Parathyroid adenoma (tissue), 2 donors: ENCODE data around the gene IMPDH1.

Experiments used
- H2AFZ ChIP-seq: fragments of 300-600 bp; sonication (generic); one replicate; pipeline ENCODE4 v1.7.0; 2017; ENCODE audit warnings: antibody characterized with exemption, mild to moderate bottlenecking
- H3K27ac ChIP-seq: fragments of 300-600 bp; sonication (generic); one replicate; pipeline ENCODE4 v1.7.0; 2017
- H3K27me3 ChIP-seq: fragments of 300-600 bp; sonication (generic); one replicate; pipeline ENCODE4 v1.7.0; 2017; ENCODE audit warnings: low read length; ENCODE audit not compliant: control insufficient read depth, insufficient read depth
- H3K36me3 ChIP-seq: fragments of 300-600 bp; sonication (generic); one replicate; pipeline ENCODE4 v1.7.0; 2017; ENCODE audit warnings: low read length; ENCODE audit not compliant: control insufficient read depth, insufficient read depth
- H3K4me1 ChIP-seq: fragments of 300-600 bp; sonication (generic); one replicate; pipeline ENCODE4 v1.7.0; 2017; ENCODE audit warnings: control low read depth
- H3K4me2 ChIP-seq: fragments of 300-600 bp; sonication (generic); one replicate; pipeline ENCODE4 v1.7.0; 2017; ENCODE audit warnings: low read length
- H3K4me3 ChIP-seq: fragments of 300-600 bp; sonication (generic); one replicate; pipeline ENCODE4 v1.7.0; 2017; ENCODE audit warnings: low read depth, low read length
- H3K79me2 ChIP-seq: fragments of 300-600 bp; sonication (generic); one replicate; pipeline ENCODE4 v1.7.0; 2017; ENCODE audit warnings: control low read depth
- H3K9ac ChIP-seq: fragments of 300-600 bp; sonication (generic); one replicate; pipeline ENCODE4 v1.7.0; 2017; ENCODE audit warnings: mild to moderate bottlenecking
- H3K9me3 ChIP-seq: fragments of 300-600 bp; sonication (generic); one replicate; pipeline ENCODE4 v1.7.0; 2017; ENCODE audit warnings: low read length; ENCODE audit not compliant: control insufficient read depth
- TF ChIP-seq, protein P1 (sequence below): fragments of 300-600 bp; sonication (generic); IDR thresholded peaks from one replicate; pipeline ENCODE4 v1.7.0; 2017; ENCODE audit warnings: antibody characterized with exemption, mild to moderate bottlenecking
- donor health status: primary hyperparathyroidism.

Gene IMPDH1

DNA sequence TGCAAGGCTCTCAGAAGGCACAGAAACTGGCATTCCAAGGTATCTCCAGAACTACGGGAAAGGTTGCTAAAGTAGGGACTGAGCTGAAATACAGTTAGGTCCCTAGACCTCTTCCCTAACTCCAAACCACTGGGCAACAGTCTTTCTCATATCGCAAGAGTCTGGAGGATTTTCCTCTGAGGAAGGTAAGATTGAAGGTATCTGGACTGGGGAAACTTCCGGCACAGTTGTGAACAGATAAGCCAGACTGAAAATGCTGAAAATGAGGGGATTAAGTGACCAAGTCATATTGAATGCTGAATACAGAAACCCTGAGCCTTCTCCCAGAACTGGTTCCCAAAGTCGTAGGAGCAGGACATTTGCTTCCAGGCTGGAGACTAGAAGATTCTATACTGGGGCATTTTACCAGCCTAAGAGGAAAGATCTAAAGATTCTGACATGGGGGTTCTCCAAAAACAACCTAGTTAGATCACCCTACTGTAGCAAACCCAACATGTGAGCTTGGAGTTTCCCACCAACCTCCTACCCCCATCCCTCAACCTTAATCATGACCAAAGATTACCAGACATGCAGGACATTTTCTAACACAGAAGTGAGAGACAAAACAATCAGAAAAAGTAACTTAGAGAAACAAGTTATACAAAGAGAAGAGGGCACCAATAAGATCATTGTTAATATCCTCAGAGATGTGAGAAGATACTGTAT lies 45.5 kb downstream of the IMPDH1 start:
- H2AFZ ChIP-seq: no peak overlapping the region
- no peaks in the 10 kb centered on the region for H3K79me2 ChIP-seq
- H3K4me3 ChIP-seq: no peak overlapping the region
- H3K9ac ChIP-seq: no peak overlapping the region
- H3K4me1 ChIP-seq: peaks cover 4% of the 10 kb centered on the region
- no peaks in the 10 kb centered on the region for H3K27me3 ChIP-seq
- no peaks in the 10 kb centered on the region for H3K36me3 ChIP-seq
- H3K4me2 ChIP-seq: no peak overlapping the region
- TF ChIP-seq, protein P1, sequence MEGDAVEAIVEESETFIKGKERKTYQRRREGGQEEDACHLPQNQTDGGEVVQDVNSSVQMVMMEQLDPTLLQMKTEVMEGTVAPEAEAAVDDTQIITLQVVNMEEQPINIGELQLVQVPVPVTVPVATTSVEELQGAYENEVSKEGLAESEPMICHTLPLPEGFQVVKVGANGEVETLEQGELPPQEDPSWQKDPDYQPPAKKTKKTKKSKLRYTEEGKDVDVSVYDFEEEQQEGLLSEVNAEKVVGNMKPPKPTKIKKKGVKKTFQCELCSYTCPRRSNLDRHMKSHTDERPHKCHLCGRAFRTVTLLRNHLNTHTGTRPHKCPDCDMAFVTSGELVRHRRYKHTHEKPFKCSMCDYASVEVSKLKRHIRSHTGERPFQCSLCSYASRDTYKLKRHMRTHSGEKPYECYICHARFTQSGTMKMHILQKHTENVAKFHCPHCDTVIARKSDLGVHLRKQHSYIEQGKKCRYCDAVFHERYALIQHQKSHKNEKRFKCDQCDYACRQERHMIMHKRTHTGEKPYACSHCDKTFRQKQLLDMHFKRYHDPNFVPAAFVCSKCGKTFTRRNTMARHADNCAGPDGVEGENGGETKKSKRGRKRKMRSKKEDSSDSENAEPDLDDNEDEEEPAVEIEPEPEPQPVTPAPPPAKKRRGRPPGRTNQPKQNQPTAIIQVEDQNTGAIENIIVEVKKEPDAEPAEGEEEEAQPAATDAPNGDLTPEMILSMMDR: no peak
- H3K9me3 ChIP-seq: no peaks in the 10 kb centered on the region
- no peak overlapping the region for H3K27ac ChIP-seq

DNA sequence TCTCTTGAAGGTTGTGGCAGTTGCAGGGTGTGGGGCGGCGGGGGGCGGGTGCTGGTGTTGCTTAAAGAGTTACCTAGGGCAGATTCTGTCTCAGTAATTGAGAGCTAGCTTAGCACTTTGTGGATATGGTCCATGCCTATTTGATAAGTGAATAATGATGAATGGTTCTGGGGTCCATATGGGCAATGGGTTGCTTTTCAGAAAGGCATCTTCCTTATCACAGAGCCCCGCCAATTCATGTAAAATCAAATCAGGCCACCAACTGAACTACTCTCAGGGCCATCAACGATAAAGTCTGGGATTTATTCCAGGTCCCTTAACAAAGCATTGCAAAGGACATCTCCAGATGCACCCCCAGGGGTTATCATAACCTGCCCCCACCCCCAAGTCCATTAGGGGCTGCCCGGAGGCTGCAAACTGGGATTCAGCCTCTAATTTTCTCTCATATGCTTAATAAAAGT lies 46.5 kb downstream of the IMPDH1 start:
- no peak overlapping the region for H3K27ac ChIP-seq
- peaks cover 4% of the 10 kb centered on the region for H3K4me1 ChIP-seq
- no peak overlapping the region for H3K9ac ChIP-seq
- H3K79me2 ChIP-seq: no peaks in the 10 kb centered on the region
- no peak overlapping the region for H3K4me3 ChIP-seq
- H3K4me2 ChIP-seq: no peak overlapping the region
- TF ChIP-seq, protein P1: no peak
- H3K9me3 ChIP-seq: no peaks in the 10 kb centered on the region
- no peaks in the 10 kb centered on the region for H3K36me3 ChIP-seq
- H3K27me3 ChIP-seq: no peaks in the 10 kb centered on the region
- no peak overlapping the region for H2AFZ ChIP-seq

DNA sequence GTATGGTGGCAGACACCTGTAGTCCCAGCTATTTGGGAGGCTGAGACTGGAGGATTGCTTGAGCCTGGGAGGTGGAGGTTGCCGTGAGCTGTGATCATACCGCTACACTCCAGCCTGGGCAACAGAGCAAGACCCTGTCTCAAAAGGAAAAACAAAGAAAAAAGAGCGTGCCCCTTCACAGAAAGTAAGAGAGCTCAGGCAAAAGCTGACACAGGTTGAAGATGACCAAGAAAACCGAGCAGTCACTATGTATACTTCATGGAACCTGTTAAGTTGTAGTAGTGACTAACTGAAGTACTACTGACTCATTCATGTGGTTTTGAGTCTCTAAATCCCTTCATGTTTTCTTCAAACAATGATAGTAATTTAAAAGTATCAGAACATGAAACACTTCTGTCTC lies 47.1 kb downstream of the IMPDH1 start:
- Histone ChIP-seq H3K4me1 (peaks cover 4% of the 10 kb centered on the region), H3K4me3 (no peak overlapping the region), H3K27ac (no peak overlapping the region), H3K79me2 (no peaks in the 10 kb centered on the region), H3K9me3 (no peaks in the 10 kb centered on the region), H3K9ac (no peak overlapping the region), H2AFZ (no peak overlapping the region), H3K36me3 (no peaks in the 10 kb centered on the region), H3K4me2 (no peak overlapping the region), H3K27me3 (no peaks in the 10 kb centered on the region)
- TF ChIP-seq, protein P1: no peak

DNA sequence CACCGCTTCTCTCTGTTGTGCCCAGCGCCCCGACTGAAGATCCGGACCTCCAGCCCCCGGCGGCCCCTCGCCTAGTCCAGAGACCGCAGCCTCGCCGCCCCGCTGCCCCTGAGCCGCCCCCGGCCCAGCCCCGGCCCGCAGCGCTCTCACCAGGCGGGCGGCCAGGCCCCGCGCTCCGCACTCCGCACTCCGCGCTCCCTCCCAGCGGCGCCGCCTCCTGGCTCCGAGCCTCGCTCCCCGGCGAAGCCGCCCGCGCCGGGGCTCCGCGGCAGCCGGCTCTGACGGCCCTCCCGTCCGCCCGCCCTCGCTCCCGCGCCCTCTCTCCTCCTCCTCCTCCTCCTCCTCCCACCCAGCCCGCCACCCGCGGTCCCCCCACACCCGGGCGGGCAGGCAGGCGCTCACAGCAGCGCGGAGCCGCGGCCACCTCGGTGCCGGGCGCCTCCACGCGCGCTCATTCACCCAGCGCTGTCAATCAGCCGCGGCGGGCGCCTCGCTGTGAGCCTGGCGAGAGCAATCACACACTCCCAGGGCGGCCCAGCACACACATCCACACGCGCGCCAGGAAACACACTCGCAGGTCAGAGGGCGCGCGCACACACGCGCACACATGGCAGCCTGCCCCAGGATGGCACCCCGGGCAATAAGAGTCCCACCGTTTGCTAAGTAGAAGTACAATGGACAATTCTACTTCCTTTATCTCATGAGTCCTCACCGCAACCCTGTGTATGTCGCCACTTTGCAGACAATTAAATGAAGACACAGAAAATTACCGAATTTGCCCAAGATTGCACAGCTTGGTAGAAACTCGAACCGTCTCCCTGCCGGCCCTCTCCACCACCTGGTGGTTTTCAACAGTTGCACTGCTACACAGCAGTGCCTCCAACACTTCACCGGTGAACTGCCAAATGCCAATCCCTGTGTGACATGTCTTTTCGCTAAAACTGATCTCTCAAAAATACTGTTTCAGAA lies 48.1 kb downstream of the IMPDH1 start, which contains the start of gene PRRT4:
TSS of gene PRRT4 (minus strand) at position 280 of the 969 bp plus-strand sequence.
- H3K4me2 ChIP-seq: peak within 1 kb of the TSS; percentile 73

More for the DNA sequence above, 48.1 kb downstream of the IMPDH1 start, which contains the start of gene PRRT4:
- Histone ChIP-seq H3K4me1 (peaks cover 4% of the 10 kb centered on the region), H2AFZ (peak within 1 kb of the TSS; percentile 88), H3K27me3 (no peaks in the 10 kb centered on the region), H3K36me3 (no peaks in the 10 kb centered on the region), H3K4me3 (peak within 1 kb of the TSS; percentile 45), H3K27ac (no peak within 1 kb of the TSS), H3K9me3 (no peaks in the 10 kb centered on the region), H3K79me2 (no peaks in the 10 kb centered on the region), H3K9ac (no peak within 1 kb of the TSS)
- TF ChIP-seq, protein P1: no peak
